H1 (cell line): ENCODE measurements around the gene WTIP. TPM values are rescaled to one million over a fixed set of nuclear protein-coding genes. Genes with fewer than 3 reads are reported as not detected.

ENCODE experiments used
- BCL11A ChIP-seq, 2 experiments: IDR thresholded peaks; one replicate each; pipeline ENCODE4 v1.6.1; 2011; ENCODE audit warnings: low read depth in 2 of 2, low read length in 2 of 2, mild to moderate bottlenecking in 2 of 2
- CHD7 ChIP-seq: fragments of 300-600 bp; sonication (generic); IDR thresholded peaks from 2 replicates; pipeline ENCODE4 v1.7.1; 2012; ENCODE audit warnings: low read length, moderate library complexity, mild to moderate bottlenecking, inconsistent platforms; ENCODE audit not compliant: insufficient replicate concordance
- CTCF ChIP-seq, 3 experiments: IDR thresholded peaks; 1 replicate in 2 of 3; 2 replicates in 1 of 3; pipeline versions ENCODE4 v1.5.1 to v1.6.1; 2011; ENCODE audit warnings: low read length in 3 of 3, mild to moderate bottlenecking in 3 of 3, inconsistent platforms in 2 of 3, low read depth in 1 of 3, moderate library complexity in 1 of 3; ENCODE audit not compliant: insufficient read depth in 1 of 3; ENCODE audit errors: control extremely low read depth in 1 of 3
- EZH2 ChIP-seq: fragments of 200-600 bp; sonication (generic); IDR thresholded peaks from 2 replicates; pipeline ENCODE4 v1.7.1; 2012; ENCODE audit warnings: low read depth, mild to moderate bottlenecking, moderate library complexity, low read length, inconsistent platforms; ENCODE audit not compliant: severe bottlenecking
- KDM5A ChIP-seq: fragments of 200-600 bp; IDR thresholded peaks from 2 replicates; pipeline ENCODE4 v1.7.1; 2012; ENCODE audit warnings: mild to moderate bottlenecking, low read length, inconsistent platforms, mixed read lengths
- NANOG ChIP-seq: IDR thresholded peaks from 2 replicates; pipeline ENCODE4 v1.6.1; 2011; ENCODE audit warnings: low read length, low read depth, mild to moderate bottlenecking, inconsistent platforms; ENCODE audit not compliant: insufficient read depth, poor library complexity, severe bottlenecking
- SIRT6 ChIP-seq: IDR thresholded peaks from one replicate; pipeline ENCODE4 v1.7.1; 2012; ENCODE audit warnings: low read length, inconsistent platforms
- SUZ12 ChIP-seq: fragments of 200-600 bp; sonication (generic); IDR thresholded peaks from 2 replicates; pipeline ENCODE4 v1.6.1; 2012; ENCODE audit warnings: mild to moderate bottlenecking, inconsistent platforms, low read length, moderate library complexity, mixed read lengths
- TBP ChIP-seq: IDR thresholded peaks from 2 replicates; pipeline ENCODE4 v1.6.1; 2011; ENCODE audit warnings: low read depth, low read length, improper control_type of control experiment
- polyA plus RNA-seq, 7 experiments: library from polyadenylated mRNA; depleted of rRNA in 3 of 7; stranded (reverse) in 5 of 7; unstranded in 2 of 7; fragments of >200 nt in 5 of 7; fragments of 200-250 nt in 2 of 7; gene quantifications; 1 replicate in 5 of 7; 2 replicates in 1 of 7; 4 replicates in 1 of 7; pipeline versions ENCODE4 v1.2.1 to v1.2.3, GENCODE V29; 2011 to 2013; ENCODE audit warnings: missing spikeins in 2 of 7, mixed read lengths in 2 of 7
- total RNA-seq: library from RNA; stranded (reverse); fragmentation: NEBNext Ultra II Directional; extraction: Animal tissue kit (Norgen Biotek cat#: 25700); gene quantifications from 2 replicates; pipeline ENCODE4 v1.2.1, GENCODE V29; 2021

The WTIP gene
- total and polyA plus RNA-seq, 2 of the 8 experiments (the other 6 are each of a cell fraction or from before 2014, with no cell fraction given) = 8.7 to 15.4 TPM

GRCh38 chr19:34493649-34494044 lies 12.1 kb downstream of the WTIP start (continued):
- TF ChIP-seq CHD7 = no peak
- TF ChIP-seq BCL11A (IDR thresholded peaks at IDR 0.05; ENCODE audit: low read depth in 2 of 2, low read length in 2 of 2) = no peak
- no peak for TF ChIP-seq TBP
- TF ChIP-seq KDM5A = no peak
- no peak for TF ChIP-seq NANOG
- TF ChIP-seq CTCF (IDR thresholded peaks at IDR 0.05; ENCODE audit: control extremely low read depth in 1 of 3, insufficient read depth in 1 of 3, low read depth in 1 of 3, low read length in 3 of 3) = no peak
- TF ChIP-seq EZH2 = no peak
- TF ChIP-seq SIRT6 = no peak
- no peak for TF ChIP-seq SUZ12
